Esophagus squamous epithelium (tissue), 5 donors: ENCODE data around the gene RBFOX2. TPM values are rescaled to one million over a fixed set of nuclear protein-coding genes. Genes with fewer than 3 reads are reported as not detected.

ENCODE experiments used
- DNase-seq: peaks from one replicate; lab custom pipeline; 2025; lab: John Stamatoyannopoulos, UW
- H3K27ac ChIP-seq, 4 donors: fragments of 200-600 bp; sonication (generic); one replicate each; pipeline ENCODE4 v1.5.1; 2016 to 2019; ENCODE audit warnings: mild to moderate bottlenecking in 1 of 4
- H3K27me3 ChIP-seq, 4 donors: fragments of 200-600 bp; sonication (generic); 1 replicate in 3 of 4; 2 replicates in 1 of 4; pipeline versions ENCODE4 v1.5.1 to v1.6.0; 2017 to 2021; ENCODE audit warnings: antibody characterized with exemption in 1 of 4
- H3K36me3 ChIP-seq, 3 donors: fragments of 200-600 bp; sonication (generic); one replicate each; pipeline ENCODE4 v1.5.1; 2016 to 2019
- H3K4me1 ChIP-seq, 3 donors: fragments of 200-600 bp; sonication (generic); one replicate each; pipeline ENCODE4 v1.5.1; 2017 to 2019
- H3K4me3 ChIP-seq, 4 donors: fragments of 200-600 bp; sonication (generic); 1 replicate in 3 of 4; 2 replicates in 1 of 4; pipeline ENCODE4 v1.5.1; 2016 to 2019; ENCODE audit warnings: mild to moderate bottlenecking in 2 of 4, moderate library complexity in 1 of 4
- H3K9me3 ChIP-seq, 3 donors: fragments of 200-600 bp; sonication (generic); one replicate each; pipeline ENCODE4 v1.5.1; 2016 to 2019
- CTCF ChIP-seq, 6 experiments: fragments of 450-650 bp in 4 of 6; fragments of 200-600 bp in 2 of 6; sonication (generic) in 2 of 6; IDR thresholded peaks; one replicate each; pipeline ENCODE4 v1.5.1; 2016 to 2019; ENCODE audit warnings: antibody characterized with exemption in 6 of 6, mild to moderate bottlenecking in 4 of 6, moderate library complexity in 4 of 6
- POLR2A ChIP-seq, 4 donors: fragments of 450-650 bp; IDR thresholded peaks; one replicate each; pipeline ENCODE4 v1.6.1; 2017; ENCODE audit warnings: antibody characterized with exemption in 4 of 4, mild to moderate bottlenecking in 4 of 4, moderate library complexity in 3 of 4
- WGBS, 2 donors: methylation state at CpG; one replicate each; pipeline ENCODE4 v1.1.5; 2018; 5-methylcytosine and 5-hydroxymethylcytosine counted together
- intact Hi-C: fragments of 100-400 bp; cut with DNase I; formaldehyde crosslinking; loops from one replicate; pipeline ENCODE4 v1.15.0; 2022
- total RNA-seq, 4 donors: library from RNA; depleted of rRNA; stranded (reverse); fragments of >200 nt; gene quantifications; one replicate each; pipeline ENCODE4 v1.1.0, GENCODE V29; 2016
- donor health status: DM: yes; HTN: yes; CAD: no.

RBFOX2 gene
- total RNA-seq, 4 donors from 2014 or later: 33.3 to 69.6 (median 46.3) TPM

- peaks cover under 1 to 82% (median 17%) of the 10 kb centered on the region in 3 donors for H3K4me1 ChIP-seq
- no peaks in the 10 kb centered on the region for H3K36me3 ChIP-seq
- no peaks in the 10 kb centered on the region for H3K27me3 ChIP-seq
- 81 to 94% methylated on average over 3 to 6 of the region's 10 CpGs for WGBS, 2 donors
- TF ChIP-seq CTCF (IDR thresholded peaks at IDR 0.05) (no peak), POLR2A (IDR thresholded peaks at IDR 0.05) (no peak)
- H3K27ac ChIP-seq: peak overlapping the region in 2 of 4 donors; percentile 37 to 53
- intact Hi-C loops: no loop called here
- H3K9me3 ChIP-seq: no peaks in the 10 kb centered on the region
- DNase-seq: no peak
- no peak overlapping the region for H3K4me3 ChIP-seq
These were observed 18.5 kb downstream of the RBFOX2 start for GRCh38 chr22:36010090-36010489.

GRCh38 chr22:36009085-36009484 lies 19.5 kb downstream of the RBFOX2 start:
- no peak for DNase-seq
- 45 to 49% methylated on average over 3 of the region's 3 CpGs for WGBS, 2 donors
- peaks cover 0 to 82% (median 17%) of the 10 kb centered on the region in 3 donors for H3K4me1 ChIP-seq
- no peaks in the 10 kb centered on the region for H3K36me3 ChIP-seq
- intact Hi-C loops: no loop called here
- no peak overlapping the region for H3K4me3 ChIP-seq
- H3K27ac ChIP-seq: peak overlapping the region in 1 of 4 donors; percentile 53
- H3K27me3 ChIP-seq: no peaks in the 10 kb centered on the region
- TF ChIP-seq CTCF (IDR thresholded peaks at IDR 0.05) (no peak), POLR2A (IDR thresholded peaks at IDR 0.05) (no peak)
- H3K9me3 ChIP-seq: no peaks in the 10 kb centered on the region

- no peak for DNase-seq
- Histone ChIP-seq H3K9me3 (no peaks in the 10 kb centered on the region), H3K27ac (peak overlapping the region in 1 of 4 donors; percentile 53), H3K4me3 (no peak overlapping the region), H3K4me1 (peaks cover 0 to 77% (median 17%) of the 10 kb centered on the region in 3 donors), H3K27me3 (no peaks in the 10 kb centered on the region), H3K36me3 (no peaks in the 10 kb centered on the region)
- intact Hi-C loops: no loop called here
- WGBS, 2 donors: 63 to 84% methylated on average over 3 of the region's 3 CpGs
- TF ChIP-seq CTCF (IDR thresholded peaks at IDR 0.05) (no peak), POLR2A (IDR thresholded peaks at IDR 0.05) (no peak)
These were observed 20.1 kb downstream of the RBFOX2 start for GRCh38 chr22:36008565-36008964.

GRCh38 chr22:36008131-36008530 lies 20.5 kb downstream of the RBFOX2 start:
- intact Hi-C loops: no loop called here
- peaks cover 0 to 74% (median 17%) of the 10 kb centered on the region in 3 donors for H3K4me1 ChIP-seq

More at GRCh38 chr22:36008131-36008530, 20.5 kb downstream of the RBFOX2 start:
- TF ChIP-seq CTCF (IDR thresholded peaks at IDR 0.05) (no peak), POLR2A (IDR thresholded peaks at IDR 0.05) (no peak)
- Histone ChIP-seq H3K27me3 (no peaks in the 10 kb centered on the region), H3K4me3 (no peak overlapping the region), H3K27ac (peak overlapping the region in 1 of 4 donors; percentile 53), H3K36me3 (no peaks in the 10 kb centered on the region), H3K9me3 (no peaks in the 10 kb centered on the region)
- no peak for DNase-seq
